ENCODE results near the gene TCF4.

The TCF4 gene

GRCh38 chr18:55248495-55248894, 339.5 kb downstream of the TCF4 start:
- DNase-seq, result no peak

- DNase-seq, result no peak
These were observed 341.0 kb downstream of the TCF4 start for GRCh38 chr18:55247032-55247431.

DNA sequence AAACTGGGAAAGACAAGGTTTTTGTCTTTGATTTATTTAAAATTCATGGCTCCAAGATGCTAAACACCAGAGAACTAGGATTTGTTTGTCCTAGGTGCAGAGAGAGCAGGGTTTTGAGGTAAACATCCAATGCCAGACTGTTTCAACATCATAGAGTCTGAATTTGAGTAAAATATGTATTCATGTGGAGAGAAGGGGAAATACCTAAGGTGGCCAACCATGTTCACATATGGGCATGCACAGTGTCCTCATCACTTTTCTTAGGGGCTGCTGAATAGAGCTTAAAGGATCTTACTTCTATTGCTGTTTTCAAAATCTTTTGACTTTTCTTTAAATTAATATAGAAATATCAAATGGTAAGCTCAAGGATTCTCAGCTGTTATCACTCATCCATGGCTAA, 341.7 kb downstream of the TCF4 start:
- no peak for DNase-seq

DNA sequence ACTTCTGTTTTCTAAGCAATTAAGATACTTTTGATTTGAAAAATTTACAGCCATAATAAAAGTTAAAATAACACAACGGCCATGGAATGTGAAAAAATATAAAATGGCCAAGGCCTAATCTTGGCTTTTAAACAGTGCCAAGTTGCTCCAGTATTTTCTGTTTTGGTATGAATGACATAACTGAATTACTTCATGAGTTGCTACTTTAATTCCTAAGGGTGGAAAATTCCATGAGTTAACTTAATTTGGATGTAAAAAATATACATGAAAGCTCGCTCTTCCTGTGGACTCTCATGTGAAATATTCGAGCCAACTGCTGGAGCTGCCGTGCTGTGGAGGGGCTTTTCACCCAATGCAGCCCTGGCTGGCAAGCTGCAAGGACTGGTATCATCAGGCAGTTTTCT, 342.8 kb downstream of the TCF4 start:
- DNase-seq, result no peak

GRCh38 chr18:55244546-55244945, 343.4 kb downstream of the TCF4 start:
- no peak for DNase-seq

DNA sequence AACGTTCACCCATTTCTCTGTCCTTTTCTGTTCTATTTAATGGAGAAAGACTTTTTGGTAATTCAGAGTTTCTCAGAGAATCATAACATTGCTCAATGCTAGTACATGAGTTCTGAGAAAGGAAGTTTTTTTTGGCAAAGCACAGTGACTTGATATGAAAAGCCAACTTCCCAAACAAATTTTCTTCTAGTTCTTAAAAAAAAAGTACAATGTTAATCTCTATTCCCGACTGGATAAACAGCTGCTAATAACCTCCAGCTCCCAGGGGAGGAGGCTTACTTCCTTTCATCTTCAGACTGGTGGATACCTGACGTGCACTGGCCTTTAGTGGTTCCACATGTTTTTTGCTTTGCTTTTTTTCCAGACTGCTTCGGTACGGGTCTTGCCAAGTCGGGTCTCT, 344.1 kb downstream of the TCF4 start:
- DNase-seq, result no peak

DNA sequence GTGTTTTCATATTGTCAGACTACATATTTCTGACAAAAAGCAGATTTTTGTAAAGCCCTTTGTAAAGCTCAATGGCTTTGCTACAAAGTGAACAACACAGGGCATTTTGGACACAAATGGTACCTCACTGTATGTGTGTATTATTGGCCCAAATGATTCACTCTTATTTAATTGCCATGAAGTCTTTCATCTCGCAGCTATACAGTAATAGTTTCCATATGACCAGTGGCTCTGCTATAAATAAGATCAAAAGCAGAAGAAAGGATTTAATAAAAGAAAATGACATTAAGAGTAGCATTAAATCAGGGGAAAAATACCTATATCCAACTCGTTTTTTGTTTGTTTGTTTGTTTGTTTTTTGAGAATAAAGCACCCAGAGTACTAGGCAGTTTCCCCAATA, 344.7 kb downstream of the TCF4 start:
- no peak for DNase-seq

GRCh38 chr18:55240978-55241377, 347.0 kb downstream of the TCF4 start:
- no peak for DNase-seq

- peak; percentile 60 for DNase-seq
These were observed 348.3 kb downstream of the TCF4 start for GRCh38 chr18:55239740-55240139.

DNA sequence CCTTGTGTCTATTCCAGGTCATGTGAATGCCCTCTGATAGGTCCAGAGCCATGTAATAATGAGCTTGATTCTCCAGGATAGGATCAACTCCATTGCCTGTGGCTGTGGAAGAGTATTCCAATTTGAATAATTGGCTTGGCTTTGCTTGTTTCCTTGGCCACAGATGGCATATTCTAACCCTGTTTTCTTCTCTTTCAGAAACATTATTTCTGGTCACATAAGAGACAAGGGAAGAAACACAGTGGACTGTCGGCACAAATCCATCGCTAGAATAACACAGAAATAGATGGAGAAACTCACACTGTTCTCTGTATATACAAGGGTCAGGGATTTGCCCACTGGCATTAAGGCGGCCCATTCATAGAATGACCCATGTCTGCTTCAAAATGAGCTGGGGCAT, 350.3 kb downstream of the TCF4 start:
- DNase-seq, result no peak

DNA sequence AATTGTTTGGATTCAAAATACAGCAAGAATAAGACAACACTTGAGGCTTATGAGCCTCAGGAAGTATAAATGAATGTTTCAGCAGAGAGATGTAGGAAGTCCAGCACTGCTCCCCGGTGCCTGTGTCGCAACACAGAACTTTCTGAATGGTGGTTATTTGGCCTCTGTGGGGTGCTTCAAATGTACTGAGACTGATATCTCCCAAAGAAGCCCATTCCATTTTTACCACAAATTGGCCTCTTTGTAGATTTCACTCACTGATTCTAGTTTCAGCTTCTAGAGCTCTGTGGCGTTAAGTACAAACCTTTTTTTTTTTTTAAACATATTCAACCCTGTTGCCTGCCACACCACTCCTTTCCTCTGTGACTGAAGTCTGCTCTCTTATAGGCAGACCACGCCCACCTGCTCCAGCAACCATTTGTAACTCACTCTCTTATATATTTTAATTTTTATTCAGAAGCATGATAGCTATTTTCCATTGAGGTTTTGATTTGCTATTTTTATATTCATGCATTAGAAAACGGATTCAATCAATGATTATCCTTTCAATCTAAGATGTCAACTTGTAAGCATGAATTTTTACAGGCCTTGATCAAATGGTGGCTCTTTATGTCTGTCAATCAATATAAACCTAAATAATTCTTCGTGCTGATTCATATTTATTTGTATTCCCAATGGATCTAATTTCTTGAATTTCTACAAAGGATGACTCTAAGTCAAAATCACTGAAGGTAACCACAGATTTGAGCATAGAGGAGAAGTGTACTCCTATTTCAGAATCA, 351.7 kb downstream of the TCF4 start:
- no peak for DNase-seq

DNA sequence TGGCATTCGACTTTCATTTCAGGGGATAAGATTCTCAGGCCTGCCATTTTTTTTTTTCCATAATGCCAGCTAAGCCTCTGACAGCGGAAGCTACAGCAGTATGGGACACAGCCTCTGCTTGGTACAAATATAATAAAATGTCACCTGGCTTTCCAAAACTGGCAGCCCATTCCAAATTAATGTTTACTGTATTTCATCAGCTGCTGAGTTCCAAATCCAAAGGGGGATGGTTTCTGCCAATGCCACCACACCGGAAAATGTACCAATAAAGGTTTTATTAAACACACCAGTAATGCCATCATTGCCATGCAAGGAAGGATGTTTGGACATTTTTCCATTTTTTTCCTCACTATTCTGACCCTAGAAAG, 352.9 kb downstream of the TCF4 start:
- no peak for DNase-seq

GRCh38 chr18:55234366-55235093, 353.5 kb downstream of the TCF4 start:
- peak; percentile 88 for DNase-seq

GRCh38 chr18:55233857-55234256, 354.1 kb downstream of the TCF4 start:
- no peak for DNase-seq

- no peak for DNase-seq
These were observed 355.5 kb downstream of the TCF4 start for GRCh38 chr18:55232506-55232905.

GRCh38 chr18:55229682-55230081, 358.3 kb downstream of the TCF4 start:
- no peak for DNase-seq

DNA sequence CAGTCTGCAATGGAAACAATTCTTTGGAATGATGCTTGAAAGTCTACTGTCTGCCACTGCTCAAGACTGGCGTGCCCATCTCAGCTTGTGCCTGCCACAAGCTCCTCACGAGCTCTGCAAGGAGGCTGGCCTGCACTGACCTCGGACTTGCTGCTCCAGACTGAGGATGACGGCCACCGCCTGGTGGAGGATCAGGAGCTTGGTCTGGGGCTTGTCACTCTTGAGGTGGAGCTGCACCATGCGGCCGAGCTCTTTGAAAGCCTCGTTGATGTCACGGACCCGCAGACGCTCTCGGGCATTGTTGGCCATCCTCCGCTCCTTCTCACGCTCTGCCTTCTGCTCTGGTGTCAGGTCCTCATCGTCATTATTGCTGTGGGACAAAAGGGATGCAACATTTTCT, 359.3 kb downstream of the TCF4 start:
- DNase-seq, result no peak

GRCh38 chr18:55228191-55228590, 359.8 kb downstream of the TCF4 start:
- DNase-seq, result no peak

GRCh38 chr18:55227771-55228170, 360.2 kb downstream of the TCF4 start:
- no peak for DNase-seq

DNA sequence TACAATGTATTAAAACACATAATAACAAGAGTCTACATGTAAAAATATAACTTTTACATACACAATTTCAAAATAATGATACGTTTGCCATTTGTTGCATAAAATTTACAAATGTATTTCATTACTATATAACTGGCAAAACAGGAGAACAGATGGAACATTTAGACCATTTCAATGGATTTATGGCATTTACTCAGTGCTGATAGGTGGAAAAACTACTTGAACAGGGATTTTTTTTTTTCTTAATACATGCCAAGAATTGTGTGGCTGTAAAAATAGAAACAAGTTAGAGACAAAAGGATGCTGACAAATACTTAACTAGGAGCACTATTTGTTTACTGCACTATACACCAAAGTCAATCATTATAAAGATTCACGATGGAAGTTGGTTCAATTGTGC, 361.9 kb downstream of the TCF4 start:
- no peak for DNase-seq

DNA sequence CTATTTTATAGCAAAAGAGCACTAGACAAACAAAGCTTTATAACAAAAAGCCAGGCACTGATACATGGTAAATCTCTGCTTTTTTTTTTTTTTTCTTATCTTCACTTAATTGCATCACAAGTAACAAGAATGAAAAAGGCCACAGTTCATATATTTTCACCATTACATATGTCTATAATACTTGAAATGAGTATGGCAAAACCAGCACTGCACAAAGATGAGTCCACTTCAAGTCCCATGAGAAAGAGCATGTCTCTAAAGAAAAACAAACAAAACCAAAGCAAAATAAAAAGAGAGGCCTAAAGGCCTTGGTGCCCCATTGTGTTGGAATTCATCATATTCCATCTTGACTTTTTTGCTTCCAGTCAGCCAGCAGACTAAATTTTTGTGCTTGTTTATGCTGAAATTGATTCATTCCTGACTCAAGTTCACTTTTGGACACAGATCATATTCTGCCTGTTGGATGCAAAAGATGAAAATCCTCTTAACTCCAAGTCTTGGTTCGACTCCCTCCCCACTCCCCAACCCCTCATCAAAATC, 363.8 kb downstream of the TCF4 start:
- no peak for DNase-seq

- DNase-seq, result no peak
These were observed 366.4 kb downstream of the TCF4 start for GRCh38 chr18:55221622-55222021.

DNA sequence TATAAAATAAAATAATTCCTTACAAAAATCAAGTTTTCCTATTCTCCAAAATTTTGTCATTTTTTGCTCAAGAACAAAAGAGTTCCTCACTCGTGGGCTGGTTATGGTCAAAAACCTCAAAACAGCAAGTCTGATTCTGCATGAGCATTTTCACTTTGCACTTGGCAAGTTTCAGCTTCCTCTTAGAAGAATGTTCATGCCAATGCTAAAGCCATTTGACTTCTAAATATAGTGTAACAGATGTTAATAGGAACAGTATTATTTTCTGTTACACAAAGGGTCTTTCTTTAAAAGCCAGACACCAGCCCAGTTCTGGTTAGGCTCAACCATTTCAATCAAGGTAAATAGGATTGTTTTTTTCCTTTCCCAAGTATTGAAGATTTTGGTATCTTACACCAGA, 367.5 kb downstream of the TCF4 start:
- DNase-seq, result no peak

DNA sequence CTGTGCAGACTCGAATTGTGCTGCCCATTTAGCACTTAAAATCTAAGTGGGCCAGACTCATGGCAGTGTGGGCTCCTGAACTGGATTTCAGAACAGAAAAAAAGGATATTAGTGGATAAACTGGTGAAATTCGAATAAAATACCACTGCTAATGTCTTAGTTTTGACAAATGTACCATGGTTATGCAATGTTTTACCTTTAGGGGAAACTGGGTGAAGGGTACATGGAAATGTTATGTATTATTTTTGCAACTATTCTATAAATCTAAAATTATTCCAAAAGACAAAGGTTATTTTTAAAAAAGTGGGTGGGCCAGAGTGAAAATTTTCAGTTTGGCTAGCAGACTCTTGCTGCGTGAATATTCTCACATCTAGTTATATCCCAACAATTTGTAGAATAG, 368.2 kb downstream of the TCF4 start:
- DNase-seq, result no peak

All from NCI-H748 treated with DMSO at 0.1 percent for 48 hours (cell line).